ENCODE results near the gene DNAH1. TPM values are rescaled to one million over a fixed set of nuclear protein-coding genes. Genes with fewer than 3 reads are reported as not detected.

DNAH1 gene
- total and polyA plus RNA-seq, 2 of the 13 experiments (the other 11 are each of a cell fraction or from before 2014, with no cell fraction given): 0.64 to 3.5 TPM

GRCh38 chr3:52437326-52438103 is 121.4 kb downstream of the DNAH1 start:
- peaks cover 3 to 7% of the 10 kb centered on the region in 2 experiments; a peak in 2 of 5 replicates for H3K36me3 ChIP-seq (replicated peaks in 1 of 2; ENCODE audit: control insufficient read depth in 1 of 2, insufficient read depth in 2 of 2, low read length in 2 of 2)
- no peak for FAIRE-seq
- WGBS (ENCODE audit: low lambda C conversion rate): no CpG with 5 or more reads among the region's 15 CpGs

More at GRCh38 chr3:52437326-52438103, 121.4 kb downstream of the DNAH1 start:
- peaks cover 20% of the 10 kb centered on the region for H3K4me1 ChIP-seq (ENCODE audit: insufficient read depth, low read length)
- no peak overlapping the region for H3K9ac ChIP-seq (ENCODE audit: insufficient read depth, low read depth, low read length)
- no peak for ATAC-seq
- no peaks in the 10 kb centered on the region for H3K9me3 ChIP-seq (ENCODE audit: low read length)
- no peak for DNase-seq (ENCODE audit: low spot score)
- H3K79me2 ChIP-seq (ENCODE audit: insufficient read depth, low read length): no peaks in the 10 kb centered on the region
- no peak overlapping the region for H2AFZ ChIP-seq (ENCODE audit: low read length)
- no peak for TF ChIP-seq ZNF746 (CRISPR knock-in tag; IDR thresholded peaks at IDR 0.05)
- no peak for TF ChIP-seq SUZ12 (IDR thresholded peaks at IDR 0.05; ENCODE audit: low read depth, low read length)
- no peak for TF ChIP-seq SIN3B (IDR thresholded peaks at IDR 0.05; ENCODE audit: low read length)
- no peak for TF ChIP-seq IKZF4 (CRISPR knock-in tag; IDR thresholded peaks at IDR 0.05; ENCODE audit: borderline replicate concordance, low read depth, not compliant biosample characterization)
- no peak for TF ChIP-seq ZBTB14 (CRISPR knock-in tag; IDR thresholded peaks at IDR 0.05)
- TF ChIP-seq ZNF264 (CRISPR knock-in tag; IDR thresholded peaks at IDR 0.05): no peak
- no peak for TF ChIP-seq REST (IDR thresholded peaks at IDR 0.05; ENCODE audit: borderline replicate concordance in 1 of 2, low read depth in 1 of 2, low read length in 2 of 2)
- no peak for TF ChIP-seq ETS1 (CRISPR knock-in tag; IDR thresholded peaks at IDR 0.05)
- TF ChIP-seq ATRX (CRISPR knock-in tag; IDR thresholded peaks at IDR 0.05; ENCODE audit: borderline replicate concordance): no peak
- TF ChIP-seq ZBTB34 (CRISPR knock-in tag; IDR thresholded peaks at IDR 0.05): no peak
- TF ChIP-seq POLR2AphosphoS5 (IDR thresholded peaks at IDR 0.05; ENCODE audit: low read depth, low read length): no peak
- ChIA-PET CTCF (ENCODE audit: low intra/inter-chr PET ratio, low total read pairs) (no interaction called here), POLR2A (no interaction called here)
- H3K4me3 ChIP-seq (replicated peaks in 1 of 3; ENCODE audit: insufficient read depth in 1 of 3, low read depth in 2 of 3, low read length in 3 of 3): no peak overlapping the region
- H4K20me1 ChIP-seq (ENCODE audit: insufficient read depth, low read length): no peaks in the 10 kb centered on the region
- in situ Hi-C loops (cut with HindIII; ENCODE audit: extremely low pct_ligation_motif_present, low pct_unique_long_range_greater_than_20kb): no loop called here
- H3K27me3 ChIP-seq (ENCODE audit: control insufficient read depth in 1 of 2, insufficient read depth in 2 of 2, low read length in 2 of 2): no peaks in the 10 kb centered on the region
- H3K27ac ChIP-seq (ENCODE audit: extremely low read length, insufficient read depth, low read length): no peak overlapping the region
- no TSS peak for BruUV-seq (replicated peaks)
- intact Hi-C loops (cut with micrococcal nuclease; ENCODE audit: unreplicated experiment): no loop called here
- H3K4me2 ChIP-seq (ENCODE audit: low read depth, low read length): no peak overlapping the region
